ENCODE results near the gene WDR81. TPM values are rescaled to one million over a fixed set of nuclear protein-coding genes. Genes with fewer than 3 reads are reported as not detected.

Gene WDR81
- total and polyA plus RNA-seq, 2 donors (not counting 1 experiment from before 2014, with no cell fraction given): 52.7 to 102 TPM

DNA sequence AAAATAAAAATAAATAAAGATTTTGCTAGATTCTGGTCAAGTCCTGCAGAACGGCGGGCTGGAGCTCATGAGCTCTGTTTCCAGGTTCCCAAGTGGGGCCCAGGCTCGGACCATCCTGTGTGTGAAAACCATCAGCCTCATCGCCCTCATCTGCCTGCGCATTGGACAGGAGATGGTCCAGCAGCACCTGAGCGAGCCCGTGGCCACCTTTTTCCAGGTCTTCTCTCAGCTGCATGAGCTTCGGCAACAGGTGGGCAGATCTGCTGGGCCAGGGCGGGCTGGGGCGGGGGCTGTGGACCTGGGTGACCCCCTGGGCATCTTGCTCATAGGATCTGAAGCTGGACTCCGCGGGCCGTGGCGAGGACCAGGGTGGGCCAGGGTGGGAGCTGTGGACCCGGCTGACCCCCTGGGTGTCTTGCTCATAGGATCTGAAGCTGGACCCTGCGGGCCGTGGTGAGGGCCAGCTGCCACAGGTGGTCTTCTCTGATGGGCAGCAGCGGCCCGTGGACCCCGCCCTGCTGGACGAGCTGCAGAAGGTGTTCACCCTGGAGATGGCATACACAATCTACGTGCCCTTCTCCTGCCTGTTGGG, 7.8 kb downstream of the WDR81 start:
- Histone ChIP-seq H3K9me3 (ENCODE audit: control extremely low read depth in 1 of 3, control insufficient read depth in 2 of 3, insufficient read depth in 1 of 3, low read length in 2 of 3) (peaks cover 0 to 2% (median 0%) of the 10 kb centered on the region in 3 donors), H3K27ac (ENCODE audit: low read length in 2 of 2) (peak overlapping the region; percentile 49 to 64), H3K9ac (ENCODE audit: low read length) (no peak overlapping the region), H3K27me3 (replicated peaks in 1 of 4; ENCODE audit: control extremely low read depth in 1 of 4, control insufficient read depth in 3 of 4, insufficient read depth in 4 of 4, low read length in 3 of 4) (no peaks in the 10 kb centered on the region), H3K36me3 (replicated peaks in 1 of 2; ENCODE audit: control extremely low read depth in 1 of 2, control insufficient read depth in 1 of 2, extremely low read depth in 1 of 2, insufficient read depth in 2 of 2, low read length in 1 of 2) (peaks cover 0 to 53% of the 10 kb centered on the region in 2 experiments), H2AFZ (ENCODE audit: insufficient read depth, low read depth, low read length, poor library complexity, severe bottlenecking) (peak overlapping the region; percentile 3), H4K20me1 (ENCODE audit: control insufficient read depth, insufficient read depth, low read length, poor library complexity, severe bottlenecking) (peaks cover 50% of the 10 kb centered on the region), H3K4me1 (ENCODE audit: control insufficient read depth in 2 of 2, insufficient read depth in 2 of 2, low read length in 2 of 2) (peaks cover 14 to 34% of the 10 kb centered on the region in 2 donors), H3K79me2 (ENCODE audit: control insufficient read depth, insufficient read depth, low read length) (peaks cover 10% of the 10 kb centered on the region), H3K4me3 (ENCODE audit: control extremely low read depth in 1 of 5, extremely low read depth in 1 of 5, insufficient read depth in 1 of 5, low read depth in 2 of 5, low read length in 4 of 5) (no peak overlapping the region), H3K4me2 (replicated peaks; ENCODE audit: low read depth, low read length, poor library complexity, severe bottlenecking) (peak overlapping the region; percentile 49)
- Mint-ChIP-seq H3K4me1 (peaks cover 48% of the 10 kb centered on the region), H3K27me3 (no peaks in the 10 kb centered on the region), H3K4me3 (peak overlapping the region; percentile 72), H3K9me3 (ENCODE audit: insufficient read depth) (no peaks in the 10 kb centered on the region), H3K27ac (peak overlapping the region; percentile 95)
- WGBS (ENCODE audit: insufficient coverage): 83% methylated on average over 22 of the region's 22 CpGs
- intact Hi-C loops (cut with micrococcal nuclease): loop anchor here (1.0 to 2.0 kb wide), 2 partner anchors 8 to 30 kb away; partner anchors contain the start of genes SERPINF1 and WDR81
- TF ChIP-seq, protein P1, sequence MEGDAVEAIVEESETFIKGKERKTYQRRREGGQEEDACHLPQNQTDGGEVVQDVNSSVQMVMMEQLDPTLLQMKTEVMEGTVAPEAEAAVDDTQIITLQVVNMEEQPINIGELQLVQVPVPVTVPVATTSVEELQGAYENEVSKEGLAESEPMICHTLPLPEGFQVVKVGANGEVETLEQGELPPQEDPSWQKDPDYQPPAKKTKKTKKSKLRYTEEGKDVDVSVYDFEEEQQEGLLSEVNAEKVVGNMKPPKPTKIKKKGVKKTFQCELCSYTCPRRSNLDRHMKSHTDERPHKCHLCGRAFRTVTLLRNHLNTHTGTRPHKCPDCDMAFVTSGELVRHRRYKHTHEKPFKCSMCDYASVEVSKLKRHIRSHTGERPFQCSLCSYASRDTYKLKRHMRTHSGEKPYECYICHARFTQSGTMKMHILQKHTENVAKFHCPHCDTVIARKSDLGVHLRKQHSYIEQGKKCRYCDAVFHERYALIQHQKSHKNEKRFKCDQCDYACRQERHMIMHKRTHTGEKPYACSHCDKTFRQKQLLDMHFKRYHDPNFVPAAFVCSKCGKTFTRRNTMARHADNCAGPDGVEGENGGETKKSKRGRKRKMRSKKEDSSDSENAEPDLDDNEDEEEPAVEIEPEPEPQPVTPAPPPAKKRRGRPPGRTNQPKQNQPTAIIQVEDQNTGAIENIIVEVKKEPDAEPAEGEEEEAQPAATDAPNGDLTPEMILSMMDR (IDR thresholded peaks at IDR 0.05): no peak
- TF ChIP-seq EZH2 (IDR thresholded peaks at IDR 0.05; ENCODE audit: borderline replicate concordance, insufficient read depth, low read depth, low read length, poor library complexity, severe bottlenecking): no peak
- ChIA-PET CTCF (interaction anchor here (0.6 to 5.6 kb wide), 12 partner anchors 10 to 478 kb away, joined by 3 to 61 read pairs (median 4); no protein-coding TSS in a partner anchor), POLR2A (interaction anchor here (0.6 to 4.9 kb wide), 12 partner anchors 8 to 160 kb away, joined by 3 to 33 read pairs (median 10); partner anchors contain the start of genes RPA1, SERPINF1, SMYD4 and WDR81)
- DNase-seq: no peak
- ATAC-seq (ENCODE audit: low read depth): no peak
